ENCODE measurements around the gene SLC3A2. TPM values are rescaled to one million over a fixed set of nuclear protein-coding genes. Genes with fewer than 3 reads are reported as not detected.

The SLC3A2 gene
- total and polyA plus RNA-seq, 8 donors, result 131 to 228 (median 180) TPM

GRCh38 chr11:62919476-62919875, 38.8 kb downstream of the SLC3A2 start:
- no peak overlapping the region for H3K4me3 ChIP-seq
- peaks cover 4 to 8% of the 10 kb centered on the region in 2 donors for H3K4me1 ChIP-seq

GRCh38 chr11:62919898-62920640, 39.4 kb downstream of the SLC3A2 start:
- no peak for DNase-seq
- Histone ChIP-seq H3K27ac (peak overlapping the region in 1 of 2 donors; percentile 11), H3K36me3 (no peaks in the 10 kb centered on the region), H3K4me1 (peaks cover 4 to 8% of the 10 kb centered on the region in 2 donors), H3K27me3 (peaks cover 26 to 61% of the 10 kb centered on the region in 2 donors), H3K4me3 (peak overlapping the region in 1 of 2 donors; percentile 24), H3K9me3 (no peaks in the 10 kb centered on the region)
- no peak for TF ChIP-seq CTCF (IDR thresholded peaks at IDR 0.05)
- intact Hi-C loops (cut with DNase I), result no loop called here
- no peak for ATAC-seq

More at GRCh38 chr11:62919476-62919875, 38.8 kb downstream of the SLC3A2 start:
- DNase-seq (peak in 1 of 4 donors; percentile 50), ATAC-seq (no peak)
- intact Hi-C loops (cut with DNase I), result no loop called here
- no peak for TF ChIP-seq CTCF (IDR thresholded peaks at IDR 0.05)
- Histone ChIP-seq H3K9me3 (no peaks in the 10 kb centered on the region), H3K27me3 (peaks cover 21 to 55% of the 10 kb centered on the region in 2 donors), H3K27ac (no peak overlapping the region), H3K36me3 (no peaks in the 10 kb centered on the region)

- Histone ChIP-seq H3K4me3 (peak within 1 kb of the TSS in 1 of 2 donors; percentile 24), H3K4me1 (peaks cover 4 to 16% of the 10 kb centered on the region in 2 donors), H3K9me3 (no peaks in the 10 kb centered on the region), H3K27ac (peak within 1 kb of the TSS in 1 of 2 donors; percentile 60), H3K27me3 (peaks cover 37 to 72% of the 10 kb centered on the region in 2 donors), H3K36me3 (no peaks in the 10 kb centered on the region)
- intact Hi-C loops (cut with DNase I), result no loop called here
- ATAC-seq (no peak), DNase-seq (peak in 1 of 4 donors; percentile 68)
- no peak for TF ChIP-seq CTCF (IDR thresholded peaks at IDR 0.05)
Measured at GRCh38 chr11:62921201-62921572, 40.5 kb downstream of the SLC3A2 start, which contains the start of gene CHRM1. Gene CHRM1, minus strand, starts transcription at chr11:62921363. Its CDS starts 10,263 bp downstream, at chr11:62911100.

- intact Hi-C loops (cut with DNase I), result no loop called here
- TF ChIP-seq CTCF (IDR thresholded peaks at IDR 0.05), result no peak
- Histone ChIP-seq H3K4me1 (peaks cover 7 to 21% of the 10 kb centered on the region in 2 donors), H3K4me3 (peak overlapping the region in 1 of 2 donors; percentile 24), H3K27me3 (peaks cover 42 to 77% of the 10 kb centered on the region in 2 donors), H3K27ac (peak overlapping the region in 1 of 2 donors; percentile 60), H3K36me3 (no peaks in the 10 kb centered on the region), H3K9me3 (no peaks in the 10 kb centered on the region)
- peak in 1 of 4 donors; percentile 63 for DNase-seq
- ATAC-seq, result peak; percentile 26
Measured at GRCh38 chr11:62921573-62922188, 41.0 kb downstream of the SLC3A2 start.

GRCh38 chr11:62922189-62922589, 41.5 kb downstream of the SLC3A2 start:
- H3K9me3 ChIP-seq, result no peaks in the 10 kb centered on the region
- no peaks in the 10 kb centered on the region for H3K36me3 ChIP-seq
- peaks cover 7 to 21% of the 10 kb centered on the region in 2 donors for H3K4me1 ChIP-seq
- TF ChIP-seq CTCF (IDR thresholded peaks at IDR 0.05), result no peak
- no peak for DNase-seq
- no peak for ATAC-seq
- H3K4me3 ChIP-seq, result no peak overlapping the region
- peaks cover 47 to 82% of the 10 kb centered on the region in 2 donors for H3K27me3 ChIP-seq
- H3K27ac ChIP-seq, result no peak overlapping the region
- intact Hi-C loops (cut with DNase I), result no loop called here

Measured in left lung (tissue), 10 donors.